ENCODE data around the gene MEGF8. TPM values are rescaled to one million over a fixed set of nuclear protein-coding genes. Genes with fewer than 3 reads are reported as not detected.

The MEGF8 gene
- total RNA-seq, 1 donor from 2014 or later: 49.5 TPM

DNA sequence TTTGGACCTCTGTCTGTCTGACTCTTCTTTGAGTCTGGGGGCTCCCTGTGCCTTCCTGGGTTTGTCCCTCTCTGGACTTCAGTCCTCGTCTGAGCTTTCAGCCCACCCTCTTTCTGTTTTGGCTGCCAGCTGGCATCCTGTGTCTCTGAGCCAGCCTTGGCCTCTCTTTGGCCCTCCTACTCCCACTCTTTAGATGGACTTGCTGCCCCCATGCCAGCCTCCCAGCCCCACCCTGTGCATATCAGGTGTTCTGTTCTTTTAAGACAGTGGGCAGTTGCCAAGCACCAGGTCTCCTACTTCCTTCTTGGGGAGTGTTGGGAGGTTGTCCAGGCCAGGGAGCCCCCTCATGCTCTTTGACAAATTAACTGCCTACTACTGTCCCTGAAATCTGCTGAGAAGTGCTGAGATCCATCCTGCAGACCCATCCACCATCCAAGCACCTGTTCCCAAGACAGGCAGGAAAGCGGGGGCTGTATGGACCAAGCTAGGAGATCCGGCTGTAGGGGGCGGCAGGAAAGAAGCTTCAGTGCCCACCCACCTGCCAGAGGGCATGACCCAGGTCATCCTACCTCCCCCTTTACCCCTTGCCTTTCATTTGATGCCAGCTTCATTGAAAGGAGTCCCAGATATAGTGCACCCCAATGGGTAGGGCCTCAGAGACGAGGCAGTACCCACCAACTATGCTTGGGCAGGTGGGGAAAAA lies 46.8 kb upstream of the MEGF8 start:
- Mint-ChIP-seq H3K9me3 (ENCODE audit: low read depth) (no peaks in the 10 kb centered on the region), H3K36me3 (ENCODE audit: low read depth) (peaks cover 11% of the 10 kb centered on the region), H3K4me3 (ENCODE audit: unreplicated experiment) (peak overlapping the region; percentile 51), H3K4me1 (ENCODE audit: low read depth) (peaks cover 50% of the 10 kb centered on the region), H3K27me3 (ENCODE audit: low read depth) (no peaks in the 10 kb centered on the region), H3K27ac (ENCODE audit: unreplicated experiment) (peak overlapping the region; percentile 94)
- TF ChIP-seq, protein P1, sequence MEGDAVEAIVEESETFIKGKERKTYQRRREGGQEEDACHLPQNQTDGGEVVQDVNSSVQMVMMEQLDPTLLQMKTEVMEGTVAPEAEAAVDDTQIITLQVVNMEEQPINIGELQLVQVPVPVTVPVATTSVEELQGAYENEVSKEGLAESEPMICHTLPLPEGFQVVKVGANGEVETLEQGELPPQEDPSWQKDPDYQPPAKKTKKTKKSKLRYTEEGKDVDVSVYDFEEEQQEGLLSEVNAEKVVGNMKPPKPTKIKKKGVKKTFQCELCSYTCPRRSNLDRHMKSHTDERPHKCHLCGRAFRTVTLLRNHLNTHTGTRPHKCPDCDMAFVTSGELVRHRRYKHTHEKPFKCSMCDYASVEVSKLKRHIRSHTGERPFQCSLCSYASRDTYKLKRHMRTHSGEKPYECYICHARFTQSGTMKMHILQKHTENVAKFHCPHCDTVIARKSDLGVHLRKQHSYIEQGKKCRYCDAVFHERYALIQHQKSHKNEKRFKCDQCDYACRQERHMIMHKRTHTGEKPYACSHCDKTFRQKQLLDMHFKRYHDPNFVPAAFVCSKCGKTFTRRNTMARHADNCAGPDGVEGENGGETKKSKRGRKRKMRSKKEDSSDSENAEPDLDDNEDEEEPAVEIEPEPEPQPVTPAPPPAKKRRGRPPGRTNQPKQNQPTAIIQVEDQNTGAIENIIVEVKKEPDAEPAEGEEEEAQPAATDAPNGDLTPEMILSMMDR (IDR thresholded peaks at IDR 0.05): no peak
- no peak for DNase-seq (ENCODE audit: low spot score)

DNA sequence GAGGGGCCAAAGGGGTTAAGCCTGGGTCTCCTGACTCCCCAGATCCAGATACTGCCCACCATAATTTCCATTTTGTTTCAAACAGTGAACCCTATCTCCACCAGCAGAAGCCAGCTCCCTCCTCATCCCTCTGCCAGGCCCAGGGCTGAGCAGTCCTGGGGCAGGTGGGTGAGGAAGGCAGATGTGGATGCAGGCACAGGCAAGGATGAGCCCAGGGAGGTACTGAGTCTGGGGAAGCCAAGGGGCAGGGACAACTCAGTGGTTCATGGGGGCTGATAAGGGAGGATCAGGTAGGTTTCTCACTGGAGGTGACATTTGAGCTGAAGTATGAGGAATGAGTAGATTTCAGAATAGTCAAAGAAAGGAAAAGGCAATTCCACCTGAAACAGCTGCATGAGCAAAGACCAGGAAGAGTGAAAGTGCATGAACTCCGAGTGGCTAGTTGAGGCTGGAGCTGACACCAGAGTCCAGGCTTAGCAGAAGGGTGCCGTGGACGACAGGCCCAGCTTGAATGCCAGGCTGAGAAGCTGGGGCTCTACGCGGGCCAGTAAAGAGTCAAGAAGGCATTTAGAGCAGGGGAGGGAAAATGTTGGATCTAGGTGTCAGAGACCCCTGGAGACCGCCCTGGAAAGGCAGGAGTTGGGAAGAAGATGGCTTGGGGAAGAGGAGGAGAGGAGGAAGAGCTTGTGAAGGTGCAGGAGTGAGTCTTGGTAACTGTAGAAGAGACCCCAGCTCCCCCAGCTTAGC lies 46.1 kb upstream of the MEGF8 start:
- H3K27me3 Mint-ChIP-seq (ENCODE audit: low read depth): no peaks in the 10 kb centered on the region
- H3K9me3 Mint-ChIP-seq (ENCODE audit: low read depth): no peaks in the 10 kb centered on the region
- peak overlapping the region; percentile 79 for H3K4me3 Mint-ChIP-seq (ENCODE audit: unreplicated experiment)
- H3K4me1 Mint-ChIP-seq (ENCODE audit: low read depth): peaks cover 50% of the 10 kb centered on the region
- TF ChIP-seq, protein P1 (IDR thresholded peaks at IDR 0.05): no peak
- no peak for DNase-seq (ENCODE audit: low spot score)
- peak overlapping the region; percentile 94 for H3K27ac Mint-ChIP-seq (ENCODE audit: unreplicated experiment)
- peaks cover 10% of the 10 kb centered on the region for H3K36me3 Mint-ChIP-seq (ENCODE audit: low read depth)

DNA sequence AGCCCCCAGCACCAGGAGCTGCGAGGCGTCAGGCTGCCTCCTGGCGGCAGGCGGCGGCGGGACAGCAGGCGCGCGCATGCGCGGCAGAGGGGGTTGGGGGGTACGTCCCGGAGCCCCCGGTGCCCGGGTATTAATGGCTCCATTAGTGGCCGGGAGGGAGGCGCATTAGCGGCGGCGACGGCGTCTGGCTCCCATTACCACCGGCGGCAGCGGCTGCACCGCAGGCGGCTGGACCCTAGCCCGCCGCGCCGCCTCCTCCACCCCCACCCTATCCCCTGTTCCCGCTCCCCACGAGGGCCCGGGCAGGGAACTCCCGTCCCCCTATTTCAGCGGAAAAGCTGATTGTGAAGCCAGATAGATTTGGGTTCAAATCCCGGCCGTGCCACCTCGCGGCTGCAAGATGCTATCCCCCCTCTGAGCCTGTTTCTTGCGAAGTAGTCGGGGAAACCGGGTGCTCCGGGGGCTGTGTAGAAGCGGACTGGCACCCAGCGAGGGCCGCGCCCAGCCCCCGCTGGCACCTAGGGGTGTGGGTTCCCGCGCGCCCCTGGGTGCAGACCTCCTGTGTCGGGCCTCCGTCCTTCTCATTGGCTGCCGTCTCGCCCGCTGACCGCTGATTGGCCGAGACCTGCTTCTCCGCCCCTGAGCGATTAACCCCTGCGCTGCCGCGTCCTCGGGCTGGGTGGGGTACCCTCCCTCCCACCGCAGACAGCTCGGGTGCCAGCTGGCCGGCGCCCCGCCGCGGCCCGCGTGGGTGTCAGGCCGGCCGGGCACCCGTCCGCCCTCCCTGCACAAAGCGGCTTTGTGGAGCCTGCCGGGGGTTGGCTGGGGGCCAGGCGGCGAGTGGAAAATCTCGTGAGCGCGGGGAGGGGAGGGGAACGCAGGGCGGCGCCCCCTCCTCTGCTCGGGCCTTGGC lies 45.3 kb upstream of the MEGF8 start:
- peaks cover 48% of the 10 kb centered on the region for H3K4me1 Mint-ChIP-seq (ENCODE audit: low read depth)
- H3K36me3 Mint-ChIP-seq (ENCODE audit: low read depth): peaks cover 5% of the 10 kb centered on the region
- H3K9me3 Mint-ChIP-seq (ENCODE audit: low read depth): no peaks in the 10 kb centered on the region
- peak; percentile 99 for DNase-seq (ENCODE audit: low spot score)
- TF ChIP-seq, protein P1 (IDR thresholded peaks at IDR 0.05): peak; percentile 99
- H3K27ac Mint-ChIP-seq (ENCODE audit: unreplicated experiment): peak overlapping the region; percentile 94
- H3K27me3 Mint-ChIP-seq (ENCODE audit: low read depth): no peaks in the 10 kb centered on the region
- H3K4me3 Mint-ChIP-seq (ENCODE audit: unreplicated experiment): peak overlapping the region; percentile 79

DNA sequence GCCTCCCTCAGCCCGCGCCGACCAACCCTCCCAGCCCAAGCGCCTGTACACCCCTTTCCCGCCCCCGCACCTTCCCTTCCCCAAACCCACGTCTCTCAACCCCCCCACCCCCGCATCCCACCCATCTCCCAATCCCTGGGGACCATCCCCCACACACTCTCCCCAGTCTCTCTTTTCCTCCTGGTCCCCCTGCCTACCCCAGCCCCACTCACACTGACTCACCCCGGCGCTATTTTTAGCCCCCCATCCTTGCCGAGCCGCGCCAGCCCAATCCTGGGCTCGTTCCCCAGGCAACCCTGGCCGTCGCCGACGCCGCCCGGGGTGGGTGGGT lies 44.7 kb upstream of the MEGF8 start:
- no peak for DNase-seq (ENCODE audit: low spot score)
- Mint-ChIP-seq H3K4me3 (ENCODE audit: unreplicated experiment) (peak overlapping the region; percentile 75), H3K27me3 (ENCODE audit: low read depth) (no peaks in the 10 kb centered on the region), H3K4me1 (ENCODE audit: low read depth) (peaks cover 50% of the 10 kb centered on the region), H3K36me3 (ENCODE audit: low read depth) (peaks cover 3% of the 10 kb centered on the region), H3K9me3 (ENCODE audit: low read depth) (no peaks in the 10 kb centered on the region), H3K27ac (ENCODE audit: unreplicated experiment) (no peak overlapping the region)
- TF ChIP-seq, protein P1 (IDR thresholded peaks at IDR 0.05): no peak

Data from chondrocyte (in vitro differentiated cells).